ENCODE measurements around the gene APBB2. TPM values are rescaled to one million over a fixed set of nuclear protein-coding genes. Genes with fewer than 3 reads are reported as not detected.

APBB2 gene
- 31.1 and 42.5 TPM in 2 replicates for polyA plus RNA-seq (2014; cell fraction: cytosol; rRNA removed)
- polyA plus RNA-seq (2014; cell fraction: nucleus; rRNA removed): 28.4 and 33.8 TPM in 2 replicates

DNA sequence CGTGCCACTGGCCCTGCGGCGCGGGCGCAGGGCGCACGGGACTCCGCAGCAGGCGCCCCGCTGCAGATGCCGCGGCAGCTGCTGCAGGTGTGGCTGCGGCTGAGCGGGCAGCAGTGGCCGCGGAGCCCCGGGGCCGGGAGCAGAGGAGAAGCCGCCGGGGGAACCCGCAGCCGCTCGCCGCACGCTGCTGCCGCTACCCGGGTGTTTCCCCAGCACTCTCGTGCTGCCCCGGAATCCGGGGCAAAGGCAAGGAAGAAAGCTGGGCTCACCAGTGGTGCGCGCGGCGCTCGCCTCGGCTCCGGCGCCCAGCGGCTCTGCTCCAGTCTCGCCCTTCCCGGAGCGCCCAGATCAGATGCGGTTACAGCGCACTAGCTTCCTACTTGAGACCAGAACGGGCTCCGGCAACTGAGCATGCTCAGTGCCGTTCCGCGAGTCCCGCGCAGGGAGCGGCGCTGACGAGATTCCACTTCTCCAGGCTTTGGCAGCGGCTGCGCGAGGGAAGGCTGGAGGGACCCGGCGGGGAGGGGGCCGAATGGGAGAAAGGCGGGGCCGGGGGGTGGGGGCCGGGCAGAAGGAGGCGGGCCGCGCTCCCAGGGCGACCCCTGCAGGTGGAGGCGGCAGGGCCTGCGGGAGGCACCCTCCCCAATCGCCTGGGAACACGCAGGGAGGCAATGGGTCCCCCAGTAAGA, at the start of gene APBB2:
Gene APBB2, minus strand, starts transcription at position 407 of the 689 bp plus-strand sequence. CDS start 181,288 bp downstream, outside the sequence.
- DNase-seq (ENCODE audit: low spot score): peak; percentile 97

DNA sequence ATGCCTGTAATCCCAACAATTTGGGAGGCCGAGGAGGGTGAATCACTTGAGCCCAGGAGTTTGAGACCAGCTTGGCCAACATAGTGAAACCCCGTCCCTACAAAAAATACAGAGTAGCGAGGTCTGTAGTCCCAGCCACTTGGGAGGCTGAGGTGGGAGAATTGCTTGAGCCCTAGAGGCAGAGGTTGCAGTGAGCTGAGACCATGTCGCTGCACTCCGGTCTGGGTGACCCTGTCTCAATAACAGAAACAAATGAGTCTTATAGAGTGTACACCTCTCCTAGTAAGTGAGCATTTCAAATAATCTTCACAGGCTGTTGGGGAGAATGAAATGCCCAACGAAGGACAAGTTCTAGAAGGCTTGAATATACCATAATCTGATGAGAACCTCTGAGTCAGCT, 47.9 kb upstream of the APBB2 start:
- DNase-seq (ENCODE audit: low spot score): no peak

DNA sequence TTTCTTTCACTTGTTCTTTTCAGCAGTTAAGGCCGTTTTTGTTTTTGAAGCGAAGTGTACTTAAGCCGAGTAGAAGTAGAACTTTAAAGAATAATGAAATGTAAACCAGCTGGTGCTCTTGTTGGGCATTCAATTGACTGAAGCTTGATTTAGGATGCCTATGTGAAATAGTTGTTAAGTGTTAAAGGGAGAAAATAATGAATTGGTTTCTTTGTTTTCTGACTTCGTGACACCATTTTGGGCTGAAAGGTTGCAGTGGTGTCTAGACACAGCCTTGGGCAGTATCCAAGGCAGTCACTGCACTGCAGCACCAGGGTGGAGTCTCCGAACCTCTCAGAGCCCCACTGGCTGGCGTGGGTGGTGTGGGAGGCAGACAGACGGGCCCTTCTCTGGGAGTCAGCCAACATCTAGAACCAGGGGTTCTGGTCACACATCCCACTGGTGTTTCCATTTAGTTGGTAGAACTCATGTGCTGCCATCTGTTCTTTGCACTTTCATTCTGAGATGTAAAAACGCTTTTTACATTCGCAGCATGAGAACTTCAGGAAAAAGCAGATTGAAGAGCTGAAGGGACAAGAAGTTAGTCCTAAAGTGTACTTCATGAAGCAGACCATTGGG, 45.9 kb upstream of the APBB2 start:
- no peak for DNase-seq (ENCODE audit: low spot score)

DNA sequence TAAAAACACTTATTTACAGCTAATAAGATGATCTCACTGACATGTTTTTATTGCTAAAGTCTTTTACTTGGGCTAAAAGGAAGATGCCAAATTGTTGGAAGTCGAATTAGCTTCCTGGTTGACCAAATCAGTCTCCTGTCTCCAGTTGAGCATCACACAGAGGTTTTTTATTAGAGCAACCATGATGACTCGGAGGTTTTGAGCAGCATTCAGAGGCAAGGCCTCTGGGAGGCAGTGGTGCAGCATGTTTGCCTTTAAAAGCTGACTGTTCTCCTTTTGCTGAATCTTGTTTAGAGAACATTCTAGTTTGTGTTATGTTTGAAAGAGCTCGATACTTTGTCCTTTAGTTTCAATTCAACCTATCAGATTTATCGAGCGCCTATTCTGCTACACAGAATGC, 44.4 kb upstream of the APBB2 start:
- peak; percentile 53 for DNase-seq (ENCODE audit: low spot score)

DNA sequence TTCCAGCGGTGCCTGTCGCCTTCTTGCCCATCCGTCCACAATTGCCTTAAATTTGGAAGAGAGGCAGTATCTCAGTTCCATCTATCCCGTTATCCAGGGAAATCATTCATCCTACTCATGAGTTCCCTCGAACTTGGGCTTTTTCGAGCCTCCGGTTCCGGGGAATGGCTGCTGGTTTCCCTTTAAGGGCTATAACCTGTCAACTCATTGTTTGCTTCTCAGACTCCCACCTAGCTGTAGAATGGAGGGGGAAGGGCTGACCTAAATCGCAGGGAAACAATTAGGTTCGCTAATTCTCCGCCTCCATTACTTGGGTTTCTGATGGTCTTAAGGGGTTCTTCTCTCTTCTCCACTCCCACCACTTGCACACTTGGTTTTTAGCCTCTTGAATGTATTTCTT, 43.6 kb upstream of the APBB2 start:
- DNase-seq (ENCODE audit: low spot score): peak; percentile 17

DNA sequence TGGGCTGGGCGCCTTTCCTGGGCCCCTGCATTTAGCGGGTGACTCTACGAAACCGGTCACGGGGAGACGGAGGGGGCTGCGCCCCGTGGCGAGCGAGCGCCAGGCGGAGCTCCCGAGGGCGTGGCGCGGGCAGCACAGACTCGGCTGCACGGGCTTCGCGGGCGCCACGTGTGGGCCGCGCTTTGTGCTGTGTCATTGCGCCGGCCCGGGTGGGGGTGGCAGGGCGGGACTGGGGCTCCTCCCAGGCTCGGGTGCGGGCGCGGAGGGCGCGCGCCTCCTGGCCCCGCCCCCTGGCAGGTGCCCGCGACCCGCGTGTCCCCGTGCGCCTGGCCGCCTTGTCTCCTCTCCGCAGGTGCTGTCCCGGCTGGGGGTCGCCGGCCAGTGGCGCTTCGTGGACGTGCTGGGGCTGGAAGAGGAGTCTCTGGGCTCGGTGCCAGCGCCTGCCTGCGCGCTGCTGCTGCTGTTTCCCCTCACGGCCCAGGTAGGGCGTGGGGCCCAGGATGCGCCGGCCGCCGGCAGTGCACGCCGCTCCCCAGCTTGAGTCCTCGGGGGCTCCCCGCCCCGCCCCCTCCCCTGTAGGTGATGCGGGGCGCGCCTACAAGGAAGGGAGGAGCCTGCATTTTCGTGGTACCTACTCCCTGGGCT, 43.0 kb upstream of the APBB2 start:
- peak; percentile 52 for DNase-seq (ENCODE audit: low spot score)

DNA sequence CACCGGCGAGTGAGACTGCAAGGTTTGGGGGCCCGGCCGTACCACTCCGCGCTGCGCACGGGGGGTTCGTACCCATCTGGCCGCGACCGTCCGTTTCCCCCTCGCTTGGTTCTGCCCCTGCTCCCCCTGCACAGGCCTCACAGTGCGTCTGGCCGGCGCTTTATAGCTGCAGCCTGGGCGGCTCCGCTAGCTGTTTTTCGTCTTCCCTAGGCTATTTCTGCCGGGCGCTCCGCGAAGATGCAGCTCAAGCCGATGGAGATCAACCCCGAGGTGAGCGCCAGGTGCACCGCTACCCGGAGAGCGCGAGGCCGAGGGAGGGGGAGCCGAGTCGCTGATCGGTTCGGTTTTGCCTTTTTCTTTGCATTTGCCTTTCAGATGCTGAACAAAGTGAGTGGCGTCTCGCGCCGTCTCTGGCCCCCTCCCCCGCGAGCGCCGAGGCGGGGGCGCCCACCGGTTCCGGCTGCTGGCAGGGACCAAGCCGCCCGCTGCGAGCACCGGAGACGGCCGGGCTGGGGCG, 42.5 kb upstream of the APBB2 start, which contains the start of gene UCHL1:
Gene UCHL1, plus strand, starts transcription at position 189 of the 517 bp plus-strand sequence. Its CDS starts 49 bp downstream, at position 238.
- peak; percentile 95 for DNase-seq (ENCODE audit: low spot score)

DNA sequence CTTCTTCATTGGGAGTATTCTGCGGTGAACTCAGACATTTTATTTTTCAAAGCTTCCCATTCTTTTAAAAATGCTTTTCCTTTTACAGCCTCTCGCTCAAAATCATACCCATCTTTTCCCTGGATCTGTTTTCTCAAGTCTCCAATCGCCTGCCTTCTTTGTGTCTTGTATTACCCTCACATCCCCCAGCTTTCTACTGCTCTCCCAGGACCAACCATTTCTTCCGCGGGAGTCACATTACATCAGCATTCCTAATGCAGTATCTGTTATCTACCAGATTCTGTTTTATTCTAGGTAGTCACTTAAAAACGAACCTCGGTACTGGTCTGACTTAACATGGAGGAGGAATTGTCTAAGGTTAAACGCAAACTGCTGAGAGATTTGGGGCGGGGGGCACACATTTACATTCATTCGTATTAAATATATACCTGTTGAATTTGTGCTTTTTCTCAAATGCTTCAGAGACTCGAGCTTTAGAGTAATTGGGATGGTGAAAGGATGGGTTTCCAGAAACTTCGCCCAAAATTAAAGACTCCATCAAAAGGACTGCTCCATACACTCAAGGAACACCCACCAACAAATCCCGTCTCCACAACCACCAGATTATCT, 41.9 kb upstream of the APBB2 start:
- peak; percentile 48 for DNase-seq (ENCODE audit: low spot score)

DNA sequence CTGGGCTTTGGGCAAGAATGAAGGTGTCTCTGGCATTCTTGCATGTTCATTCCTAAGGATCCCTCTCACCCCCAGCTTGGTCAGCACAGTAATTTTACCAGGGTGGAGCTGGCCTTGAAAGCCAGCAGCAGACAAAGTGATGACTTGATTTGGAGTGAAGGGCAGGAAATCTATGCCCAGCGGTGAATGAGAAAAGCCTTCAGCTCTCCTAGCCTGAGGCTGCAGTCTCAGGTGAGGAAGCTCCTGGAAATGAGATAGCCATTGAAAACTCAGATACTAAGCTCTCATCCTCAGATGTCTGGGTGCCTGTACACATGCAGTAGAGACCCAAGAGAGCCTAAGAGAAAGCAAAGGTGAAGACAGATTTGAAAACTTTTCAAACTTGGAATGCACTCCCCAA, 31.6 kb upstream of the APBB2 start:
- no peak for DNase-seq (ENCODE audit: low spot score)

DNA sequence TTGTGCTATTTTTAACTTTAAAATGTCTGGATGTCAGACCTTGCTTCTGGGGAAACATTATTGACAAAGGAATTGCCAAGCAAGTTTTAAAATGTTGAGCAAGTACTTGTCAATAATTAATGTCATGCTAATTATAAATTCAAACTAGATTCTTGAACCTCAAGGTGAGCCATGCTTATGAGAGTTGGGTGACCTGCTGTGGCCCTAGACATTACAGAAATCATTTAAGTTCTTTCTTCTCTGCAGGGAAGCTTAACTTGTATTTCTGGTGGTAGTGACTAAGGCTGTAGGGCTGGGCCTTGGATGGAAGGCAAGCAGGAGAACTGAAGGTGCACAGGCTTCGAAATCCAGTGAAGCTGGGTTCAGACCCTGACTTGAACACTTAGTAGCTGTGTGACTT, 27.6 kb upstream of the APBB2 start:
- DNase-seq (ENCODE audit: low spot score): no peak

DNA sequence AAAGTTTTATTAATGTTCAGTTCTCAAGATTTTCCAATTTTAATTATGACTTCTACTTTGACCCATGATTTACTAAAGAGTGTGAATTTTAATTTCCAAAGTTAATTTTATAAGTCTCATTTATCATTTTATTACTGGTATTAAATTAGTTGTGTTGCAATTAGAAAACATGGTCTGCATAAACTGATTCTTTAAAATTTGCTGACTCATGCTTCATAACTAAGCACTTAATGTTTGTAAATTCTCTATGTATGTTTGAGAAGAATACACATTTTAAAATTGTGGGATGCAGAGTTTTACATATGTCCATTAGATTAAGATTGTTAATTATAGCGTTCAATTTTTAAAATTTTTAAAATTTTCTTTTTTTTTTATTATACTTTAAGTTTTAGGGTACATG, 22.2 kb upstream of the APBB2 start:
- DNase-seq (ENCODE audit: low spot score): no peak

DNA sequence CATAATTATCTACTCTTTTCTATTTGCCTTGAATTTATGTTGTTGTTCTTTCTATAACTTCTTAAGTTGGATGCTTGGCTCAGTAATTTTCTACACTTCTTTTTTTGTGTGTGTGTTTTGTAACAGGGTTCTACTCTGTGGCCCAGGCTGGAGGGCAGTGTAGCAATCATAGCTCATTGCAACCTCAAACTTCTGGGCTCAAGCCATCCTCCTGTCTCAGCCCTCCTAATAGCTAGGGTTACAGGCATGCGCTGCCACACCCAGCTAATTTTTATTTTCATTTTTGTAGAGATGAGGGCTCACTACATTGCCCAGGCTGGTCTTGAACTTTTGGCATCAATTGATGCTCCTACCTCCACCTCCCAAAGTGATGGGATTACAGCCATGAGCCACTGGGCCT, 21.7 kb upstream of the APBB2 start:
- DNase-seq (ENCODE audit: low spot score): no peak

DNA sequence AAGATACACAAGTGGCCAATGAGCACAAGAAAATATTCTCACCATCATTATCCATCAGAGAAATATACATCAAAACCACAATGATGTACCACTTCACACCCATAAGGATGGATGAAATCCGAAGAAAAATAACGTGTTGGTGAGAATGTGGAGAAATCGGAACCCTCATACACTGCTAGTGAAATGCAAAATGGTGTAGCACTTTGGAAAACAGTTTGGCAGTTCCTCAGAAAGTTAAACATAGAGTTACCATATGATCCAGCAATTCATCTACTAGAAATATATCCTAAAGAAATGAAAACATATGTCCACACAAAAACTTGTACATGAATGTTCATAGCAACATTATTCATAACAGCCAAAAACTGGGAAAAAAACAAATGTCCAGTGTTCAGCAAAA, 18.5 kb upstream of the APBB2 start:
- DNase-seq (ENCODE audit: low spot score): no peak

DNA sequence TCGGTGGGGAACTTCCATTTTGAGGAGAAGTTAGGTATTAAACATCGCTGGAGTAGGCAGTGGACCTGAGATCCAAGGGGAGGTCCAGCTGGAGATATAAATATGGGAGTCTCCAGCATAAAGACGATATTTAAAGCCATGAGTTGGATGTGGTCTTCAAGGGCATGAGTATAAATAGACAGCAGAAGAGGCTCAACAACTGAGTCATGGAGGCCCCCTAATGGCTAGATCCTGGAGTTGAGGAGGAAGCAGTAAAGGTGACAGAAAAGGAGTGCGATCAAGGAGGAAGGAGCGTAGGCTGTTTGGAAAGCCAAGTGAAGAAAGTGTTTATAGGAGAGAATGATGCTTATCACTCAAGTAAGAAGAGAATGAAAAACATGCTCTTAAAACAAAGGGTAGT, 18.1 kb upstream of the APBB2 start:
- no peak for DNase-seq (ENCODE audit: low spot score)

DNA sequence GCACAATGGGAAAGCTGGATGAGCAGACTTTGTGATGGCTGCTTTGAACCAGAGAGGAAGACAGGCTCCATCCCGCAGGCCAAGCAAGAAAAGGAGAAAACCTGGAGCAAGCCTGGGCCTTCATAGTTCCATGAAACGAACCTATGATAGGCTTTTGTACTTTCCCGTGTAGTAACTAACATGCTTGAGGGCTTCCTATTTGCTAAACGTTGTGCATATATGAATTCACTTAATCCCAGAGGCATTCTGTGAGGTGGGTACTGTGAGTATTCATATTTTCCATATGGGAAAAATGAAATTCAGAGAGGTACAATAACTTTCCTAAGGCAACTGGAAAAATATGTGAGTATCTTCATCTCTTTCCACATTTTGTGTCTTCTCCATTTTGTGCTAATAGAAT, 13.6 kb upstream of the APBB2 start:
- no peak for DNase-seq (ENCODE audit: low spot score)

DNA sequence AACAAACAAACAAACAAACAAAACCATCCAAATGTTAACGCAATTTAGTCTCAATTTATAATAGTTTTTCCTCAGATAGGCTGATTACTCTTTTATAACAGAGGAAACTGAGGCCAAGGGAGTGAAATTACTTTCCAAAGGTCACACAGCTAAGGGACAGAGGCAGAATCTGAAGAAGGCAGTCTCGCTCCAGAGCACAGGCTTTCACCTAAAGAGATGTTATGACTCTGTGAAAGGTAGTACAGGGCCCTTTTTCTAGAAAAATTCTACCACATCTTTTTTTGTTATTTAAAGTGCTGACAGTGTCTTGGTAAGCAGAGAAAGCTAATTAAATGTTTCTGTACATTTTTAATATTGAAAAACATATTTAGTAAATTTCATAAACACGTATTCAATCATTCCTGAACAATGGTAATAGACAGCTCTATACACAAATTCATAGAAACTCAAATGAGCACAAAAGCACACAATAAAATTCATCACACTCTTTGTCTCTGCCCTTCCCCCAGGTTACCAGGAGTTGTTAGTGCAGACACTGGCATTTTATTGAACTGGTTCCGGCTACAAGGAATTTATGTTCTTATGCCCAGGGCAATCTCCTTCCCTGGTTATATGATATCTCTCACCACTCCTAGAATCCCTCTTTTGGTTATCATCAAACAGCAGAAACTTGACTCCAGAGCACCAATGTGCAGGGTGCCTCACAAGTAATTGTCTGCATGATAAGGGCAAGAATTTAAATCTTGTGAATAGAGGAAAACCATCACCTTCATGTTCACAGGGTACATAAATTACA, 7.7 kb upstream of the APBB2 start:
- DNase-seq (ENCODE audit: low spot score): no peak

DNA sequence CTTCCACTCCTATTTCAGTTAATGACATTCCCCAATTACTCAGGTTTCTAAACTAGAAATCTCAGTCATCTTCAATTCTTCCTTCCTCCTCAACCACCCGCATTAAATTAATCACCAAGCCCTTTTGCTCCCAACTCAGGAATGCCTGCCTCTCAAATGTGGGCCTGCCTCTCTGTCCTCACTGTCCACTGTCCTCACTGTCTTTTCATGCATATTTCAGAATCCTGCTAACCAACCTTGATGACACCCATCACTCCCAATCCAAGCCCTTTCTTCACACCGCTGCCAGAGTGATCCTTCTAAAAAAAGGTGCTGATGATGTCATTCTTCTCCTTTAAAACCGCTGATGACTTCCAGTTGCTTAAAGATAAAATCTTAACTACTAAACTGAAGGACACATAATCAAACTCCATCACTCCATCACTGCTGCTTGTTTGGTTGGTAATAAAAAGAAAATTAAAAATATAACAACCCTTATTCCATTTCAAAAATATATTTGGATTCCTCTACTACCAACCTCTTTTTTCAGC, 5.1 kb upstream of the APBB2 start:
- no peak for DNase-seq (ENCODE audit: low spot score)

DNA sequence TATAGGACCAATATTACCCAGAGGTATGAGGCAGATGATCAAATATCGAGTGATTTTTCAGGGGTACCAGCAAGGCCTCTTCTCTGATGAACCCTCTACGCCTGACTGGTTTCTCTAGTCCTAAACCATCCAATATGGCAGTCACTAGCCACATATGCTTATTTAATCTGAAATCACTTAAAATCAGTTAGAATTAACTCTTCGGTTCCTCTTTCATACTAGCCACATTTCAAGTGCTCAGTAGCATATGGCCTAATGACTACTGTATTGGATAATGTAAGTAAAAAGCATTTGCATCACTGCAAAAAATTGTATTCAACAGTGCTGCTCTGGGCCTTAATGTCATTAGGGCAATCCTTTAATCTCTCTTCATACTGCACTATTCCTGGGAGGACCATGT, 4.4 kb upstream of the APBB2 start:
- peak; percentile 34 for DNase-seq (ENCODE audit: low spot score)

DNA sequence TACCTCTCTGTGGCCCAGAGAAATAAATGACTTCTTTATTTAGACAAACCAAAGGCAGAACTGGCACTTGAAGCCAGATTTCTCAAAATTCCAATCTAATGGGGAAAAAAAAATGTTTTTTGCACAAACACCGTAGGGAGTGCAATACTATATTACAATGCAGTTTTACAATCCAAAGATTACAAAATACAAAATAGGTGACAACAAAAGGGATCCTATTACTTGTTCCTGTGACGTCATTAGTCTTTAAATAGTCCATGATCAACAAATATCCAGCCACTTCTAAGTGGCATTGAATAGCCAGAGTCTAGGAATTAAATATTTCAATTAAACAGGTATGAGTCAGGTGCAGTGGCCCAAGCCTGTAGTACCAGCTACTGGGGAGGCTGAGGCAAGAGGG, 3.0 kb upstream of the APBB2 start:
- no peak for DNase-seq (ENCODE audit: low spot score)

DNA sequence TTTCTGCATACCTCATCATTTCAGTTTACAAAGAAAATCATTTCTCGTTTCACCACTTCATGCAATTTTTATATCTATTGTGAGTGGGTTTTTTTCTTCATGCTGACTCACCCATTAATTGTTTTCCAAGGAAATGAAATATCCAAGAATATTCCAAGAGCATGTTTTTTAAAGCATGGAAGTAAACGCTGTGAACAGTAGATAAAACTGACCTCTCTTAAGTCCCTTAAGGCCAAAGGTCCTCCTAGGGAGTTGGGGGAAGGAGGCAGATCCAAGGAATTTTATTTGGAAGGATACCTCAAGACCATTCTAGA, 2.6 kb upstream of the APBB2 start:
- DNase-seq (ENCODE audit: low spot score): no peak
